BE2C (cell line): ENCODE results near the gene DHRS7C.

Experiments
- DNase-seq: peaks from one replicate; pipeline ENCODE4 v3.0.0-alpha.2; 2020
- H3K27me3 ChIP-seq: fragments of 250-450 bp; sonication (Bioruptor Pico); 2 replicates; pipeline ENCODE4 v1.5.1; 2020; ENCODE audit warnings: mild to moderate bottlenecking
- H3K36me3 ChIP-seq: fragments of 250-450 bp; sonication (Bioruptor Pico); 2 replicates; pipeline ENCODE4 v1.5.1; 2020; ENCODE audit warnings: mild to moderate bottlenecking
- H3K4me1 ChIP-seq: fragments of 250-450 bp; sonication (Bioruptor Pico); 2 replicates; pipeline ENCODE4 v1.5.1; 2020
- H3K4me3 ChIP-seq: 2 replicates; pipeline ENCODE4 v1.5.1; 2011; ENCODE audit warnings: low read depth, low read length
- H3K9me3 ChIP-seq: fragments of 250-450 bp; sonication (Bioruptor Pico); 2 replicates; pipeline ENCODE4 v1.5.1; 2020
- CTCF ChIP-seq: IDR thresholded peaks from 2 replicates; pipeline ENCODE4 v1.5.1; 2012; ENCODE audit warnings: mild to moderate bottlenecking, low read depth, low read length

The DHRS7C gene

DNA sequence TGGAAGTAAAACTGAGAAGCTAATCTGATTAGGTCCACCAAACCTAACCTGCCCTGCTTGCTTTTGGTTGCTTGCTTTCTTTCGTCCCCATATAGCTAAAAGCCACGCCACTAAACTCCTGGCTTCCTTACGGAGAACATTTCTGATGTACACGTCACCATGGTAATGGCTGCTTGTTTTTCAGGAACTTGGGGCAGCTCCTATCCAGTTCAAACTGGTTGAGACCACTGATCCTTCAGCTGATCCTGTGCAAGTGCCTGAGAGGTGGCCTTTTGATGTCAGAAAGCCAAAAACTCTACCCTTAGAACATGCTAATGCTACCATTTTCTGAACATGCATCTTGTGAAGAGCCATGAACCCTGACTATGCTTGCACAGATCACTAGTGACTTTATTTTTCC is 14.4 kb upstream of the DHRS7C start:
- DNase-seq: no peak
- no peak for TF ChIP-seq CTCF
- Histone ChIP-seq H3K9me3 (no peaks in the 10 kb centered on the region), H3K36me3 (no peaks in the 10 kb centered on the region), H3K27me3 (no peaks in the 10 kb centered on the region), H3K4me3 (no peak overlapping the region), H3K4me1 (no peaks in the 10 kb centered on the region)

GRCh38 chr17:9802697-9803096 is 11.3 kb upstream of the DHRS7C start:
- no peaks in the 10 kb centered on the region for H3K4me1 ChIP-seq
- no peak for TF ChIP-seq CTCF
- no peak for DNase-seq
- no peaks in the 10 kb centered on the region for H3K27me3 ChIP-seq
- no peaks in the 10 kb centered on the region for H3K9me3 ChIP-seq
- no peak overlapping the region for H3K4me3 ChIP-seq
- no peaks in the 10 kb centered on the region for H3K36me3 ChIP-seq

GRCh38 chr17:9802294-9802693 is 10.9 kb upstream of the DHRS7C start:
- TF ChIP-seq CTCF: no peak
- DNase-seq: no peak
- Histone ChIP-seq H3K9me3 (no peaks in the 10 kb centered on the region), H3K4me1 (no peaks in the 10 kb centered on the region), H3K36me3 (no peaks in the 10 kb centered on the region), H3K4me3 (no peak overlapping the region), H3K27me3 (no peaks in the 10 kb centered on the region)

GRCh38 chr17:9801505-9801904 is 10.1 kb upstream of the DHRS7C start:
- H3K36me3 ChIP-seq: no peaks in the 10 kb centered on the region
- H3K9me3 ChIP-seq: no peaks in the 10 kb centered on the region
- no peaks in the 10 kb centered on the region for H3K27me3 ChIP-seq
- no peak for DNase-seq
- no peaks in the 10 kb centered on the region for H3K4me1 ChIP-seq
- H3K4me3 ChIP-seq: no peak overlapping the region
- TF ChIP-seq CTCF: no peak

- no peak for TF ChIP-seq CTCF
These were observed 7.3 kb upstream of the DHRS7C start for GRCh38 chr17:9798724-9799123.

DNA sequence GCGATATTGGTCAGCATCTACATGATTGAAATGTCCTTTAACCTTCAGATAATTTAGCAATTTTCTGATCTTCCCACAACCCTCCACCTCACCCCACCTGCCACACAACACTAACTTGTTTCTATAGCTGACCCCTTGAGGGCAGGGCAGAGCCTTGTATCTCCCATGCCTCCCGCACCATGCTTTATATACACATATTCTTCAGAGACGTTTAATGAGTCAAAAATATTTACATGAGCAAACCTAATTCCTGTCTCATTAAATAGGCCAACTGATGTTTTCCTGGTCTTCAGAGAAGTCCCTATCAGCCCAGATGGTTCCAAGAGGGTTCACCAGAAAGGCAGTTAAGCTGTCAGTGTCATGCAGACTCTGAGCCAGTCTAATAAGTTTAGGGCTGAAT is 6.6 kb upstream of the DHRS7C start:
- TF ChIP-seq CTCF: no peak
- H3K9me3 ChIP-seq: no peaks in the 10 kb centered on the region
- no peak overlapping the region for H3K4me3 ChIP-seq
- no peaks in the 10 kb centered on the region for H3K4me1 ChIP-seq
- no peak for DNase-seq
- no peaks in the 10 kb centered on the region for H3K27me3 ChIP-seq
- H3K36me3 ChIP-seq: no peaks in the 10 kb centered on the region

More at GRCh38 chr17:9798724-9799123, 7.3 kb upstream of the DHRS7C start:
- no peaks in the 10 kb centered on the region for H3K9me3 ChIP-seq
- DNase-seq: no peak
- H3K36me3 ChIP-seq: no peaks in the 10 kb centered on the region
- no peaks in the 10 kb centered on the region for H3K4me1 ChIP-seq
- H3K27me3 ChIP-seq: no peaks in the 10 kb centered on the region
- H3K4me3 ChIP-seq: no peak overlapping the region
